Endothelial cell of umbilical vein (primary cell): ENCODE measurements around the gene SNAI3. TPM values are rescaled to one million over a fixed set of nuclear protein-coding genes. Genes with fewer than 3 reads are reported as not detected.

Experiments
- BruUV-seq: library from RNA; stranded (reverse); fragments of 400-500 nt; replicated peaks from 2 replicates; lab custom pipeline; 2021; lab: Mats Ljungman, UMichigan
- CTCF ChIA-PET: fragments of 300-600, 350-600 bp; sonication (Branson Sonifier 250); formaldehyde crosslinking; loops from one replicate; lab custom pipeline; 2021; ENCODE audit warnings: antibody characterized with exemption, inconsistent platforms; lab: Charles Lee
- POLR2A ChIA-PET: fragments of 300-600, 350-600 bp; sonication (Branson Sonifier 250); formaldehyde crosslinking; loops from one replicate; lab custom pipeline; 2021; ENCODE audit warnings: antibody characterized with exemption, inconsistent platforms; lab: Charles Lee
- DNase-seq: peaks from one replicate; pipeline ENCODE4 v3.0.0-alpha.2; 2011; ENCODE audit warnings: low read depth, low spot score
- FAIRE-seq: peaks from 2 replicates; lab custom pipeline; 2011; peaks lifted over from hg19 to GRCh38; lab: Jason Lieb, UNC
- H2AFZ ChIP-seq: 2 replicates; pipeline ENCODE4 v1.6.0; 2012; ENCODE audit warnings: low read depth, low read length, control low read depth, inconsistent platforms
- H3K27ac ChIP-seq: 2 replicates; pipeline ENCODE4 v1.5.1; 2011; ENCODE audit warnings: low read depth, mild to moderate bottlenecking, control low read depth, low read length, moderate library complexity; ENCODE audit not compliant: insufficient read depth
- H3K27me3 ChIP-seq, 2 experiments: 2 replicates each; pipeline versions ENCODE4 v1.6.0 to v1.6.1; 2011; ENCODE audit warnings: low read length in 2 of 2, mixed read lengths in 1 of 2; ENCODE audit not compliant: control insufficient read depth in 2 of 2, insufficient read depth in 2 of 2
- H3K36me3 ChIP-seq, 2 experiments: 2 replicates in 1 of 2; 3 replicates in 1 of 2; pipeline ENCODE4 v1.5.1; 2011; ENCODE audit warnings: low read length in 2 of 2, mild to moderate bottlenecking in 1 of 2, moderate library complexity in 1 of 2; ENCODE audit not compliant: control insufficient read depth in 2 of 2, insufficient read depth in 2 of 2; ENCODE audit errors: extremely low read depth in 1 of 2
- H3K4me1 ChIP-seq: 3 replicates; pipeline ENCODE4 v1.5.1; 2011; ENCODE audit warnings: mild to moderate bottlenecking, low read length; ENCODE audit not compliant: control insufficient read depth, insufficient read depth; ENCODE audit errors: extremely low read depth
- H3K4me2 ChIP-seq: 2 replicates; pipeline ENCODE4 v1.6.1; 2011; ENCODE audit warnings: low read length, control low read depth, mixed read lengths; ENCODE audit not compliant: insufficient read depth
- H3K4me3 ChIP-seq, 3 experiments: fragments of 200-600 bp in 1 of 3; sonication (generic), shearing (Covaris generic) in 1 of 3; replicated peaks in 1 of 3; 2 replicates each; pipeline ENCODE4 v1.5.1; 2011 to 2016; ENCODE audit warnings: control low read depth in 3 of 3, low read length in 3 of 3, mild to moderate bottlenecking in 2 of 3, inconsistent platforms in 1 of 3, low read depth in 1 of 3, moderate library complexity in 1 of 3; ENCODE audit not compliant: insufficient read depth in 1 of 3
- H3K79me2 ChIP-seq: 2 replicates; pipeline ENCODE4 v1.6.0; 2012; ENCODE audit warnings: low read length, inconsistent platforms; ENCODE audit not compliant: control insufficient read depth, insufficient read depth
- H3K9ac ChIP-seq: replicated peaks from 2 replicates; pipeline ENCODE3; 2011; ENCODE audit warnings: low read length, control low read depth; ENCODE audit not compliant: insufficient read depth; ENCODE audit errors: extremely low read depth
- H3K9me1 ChIP-seq: replicated peaks from 3 replicates; pipeline ENCODE4 v1.6.0; 2011; ENCODE audit warnings: mild to moderate bottlenecking, low read length; ENCODE audit not compliant: control insufficient read depth, insufficient read depth; ENCODE audit errors: extremely low read depth
- H3K9me3 ChIP-seq: replicated peaks from 2 replicates; pipeline ENCODE4 v1.5.1; 2012; ENCODE audit warnings: low read length, inconsistent platforms; ENCODE audit not compliant: control insufficient read depth, insufficient read depth
- H4K20me1 ChIP-seq: replicated peaks from 2 replicates; pipeline ENCODE3; 2011; ENCODE audit warnings: mild to moderate bottlenecking, low read length; ENCODE audit not compliant: control insufficient read depth, insufficient read depth; ENCODE audit errors: extremely low read depth
- CTCF ChIP-seq, 2 donors: IDR thresholded peaks; 1 replicate in 1 of 2; 2 replicates in 1 of 2; pipeline ENCODE4 v1.5.1; 2011; ENCODE audit warnings: low read length in 2 of 2, mild to moderate bottlenecking in 2 of 2, moderate library complexity in 2 of 2, control low read depth in 1 of 2, inconsistent platforms in 1 of 2, low read depth in 1 of 2; ENCODE audit not compliant: insufficient read depth in 1 of 2; ENCODE audit errors: extremely low read depth in 1 of 2
- EZH2 ChIP-seq: IDR thresholded peaks from 2 replicates; pipeline ENCODE4 v1.6.1; 2012; ENCODE audit warnings: borderline replicate concordance, low read depth, mild to moderate bottlenecking, moderate library complexity, low read length, inconsistent platforms; ENCODE audit not compliant: severe bottlenecking
- FOS ChIP-seq: IDR thresholded peaks from 2 replicates; pipeline ENCODE4 v1.6.1; 2011; ENCODE audit warnings: mild to moderate bottlenecking, low read length, moderate library complexity, borderline replicate concordance; ENCODE audit not compliant: insufficient read depth
- GATA2 ChIP-seq: IDR thresholded peaks from 2 replicates; pipeline ENCODE4 v1.7.0; 2011; ENCODE audit warnings: low read depth, mild to moderate bottlenecking, moderate library complexity, mixed read lengths, low read length; ENCODE audit not compliant: insufficient read length, insufficient read depth
- JUN ChIP-seq: IDR thresholded peaks from 2 replicates; pipeline ENCODE4 v1.6.1; 2011; ENCODE audit warnings: borderline replicate concordance, low read depth; ENCODE audit not compliant: insufficient read length, insufficient read depth
- MAX ChIP-seq: IDR thresholded peaks from 2 replicates; pipeline ENCODE4 v1.6.1; 2011; ENCODE audit not compliant: insufficient read depth, insufficient read length
- MYC ChIP-seq: IDR thresholded peaks from one replicate; pipeline ENCODE4 v1.6.1; 2011; ENCODE audit warnings: mild to moderate bottlenecking, low read depth, low read length
- POLR2A ChIP-seq: IDR thresholded peaks from 2 replicates; pipeline ENCODE4 v1.6.1; 2012; ENCODE audit warnings: low read depth, mild to moderate bottlenecking, control low read depth, low read length
- POLR2AphosphoS5 ChIP-seq: IDR thresholded peaks from 2 replicates; pipeline ENCODE4 v1.6.1; 2012; ENCODE audit warnings: low read depth, mild to moderate bottlenecking, control low read depth, low read length, moderate library complexity; ENCODE audit not compliant: insufficient read depth
- dilution Hi-C: fragments of 300-500 bp; cut with MboI; formaldehyde crosslinking; loops from one replicate; pipeline ENCODE4 v1.15.0; 2019; ENCODE audit warnings: low sequenced_read_pairs; ENCODE audit not compliant: extremely low pct_ligation_motif_present
- intact Hi-C: fragments of 100-400 bp; cut with micrococcal nuclease; formaldehyde crosslinking; loops from one replicate; pipeline ENCODE4 v1.10.0; 2022
- polyA plus RNA-seq, 4 experiments: library from polyadenylated mRNA; depleted of rRNA in 3 of 4; stranded (reverse) in 3 of 4; unstranded in 1 of 4; fragments of >200 nt; gene quantifications; 2 replicates each; pipeline versions ENCODE4 v1.2.1 to v1.2.3, GENCODE V29; 2011 to 2012; ENCODE audit warnings: missing spikeins in 1 of 4
- total RNA-seq: library from RNA; stranded (reverse); gene quantifications from 2 replicates; pipeline ENCODE4 v1.2.3, GENCODE V29; 2021

Gene SNAI3
- total and polyA plus RNA-seq, 2 donors (not counting 3 experiments of a cell fraction or from before 2014, with no cell fraction given): 0.30 to 0.31 TPM

GRCh38 chr16:88691129-88691813 lies 5.0 kb upstream of the SNAI3 start:
- Histone ChIP-seq H3K27ac (no peak overlapping the region), H3K79me2 (no peaks in the 10 kb centered on the region), H2AFZ (no peak overlapping the region), H3K9me1 (no peaks in the 10 kb centered on the region), H3K4me1 (no peaks in the 10 kb centered on the region), H3K27me3 (peaks cover 0 to 2% of the 10 kb centered on the region in 2 experiments), H3K4me2 (no peak overlapping the region), H3K9me3 (no peaks in the 10 kb centered on the region), H3K9ac (no peak overlapping the region), H3K4me3 (no peak overlapping the region), H3K36me3 (no peaks in the 10 kb centered on the region), H4K20me1 (no peaks in the 10 kb centered on the region)
- no TSS peak for BruUV-seq
- no peak for DNase-seq
- POLR2A ChIA-PET: no interaction called here
- CTCF ChIA-PET: no interaction called here
- intact Hi-C loops (no loop called here), dilution Hi-C loops (no loop called here)
- no peak for TF ChIP-seq CTCF (IDR thresholded peaks at IDR 0.05; ENCODE audit: extremely low read depth in 1 of 2, insufficient read depth in 1 of 2, low read depth in 1 of 2, low read length in 2 of 2)
- no peak for TF ChIP-seq FOS
- TF ChIP-seq POLR2A: no peak
- TF ChIP-seq MAX: no peak
- TF ChIP-seq EZH2: no peak
- no peak for TF ChIP-seq MYC
- no peak for TF ChIP-seq GATA2
- TF ChIP-seq JUN: no peak
- no peak for TF ChIP-seq POLR2AphosphoS5
- no peak for FAIRE-seq
